Measurements from ENCODE around the gene MKX.
A peak's percentile ranks its signal among the peaks of the same experiment; 100 is the strongest.

The MKX gene

GRCh38 chr10:27752673-27753237, 7.1 kb upstream of the MKX start:
- Histone ChIP-seq H3K9ac (ENCODE audit: low read length) (no peak overlapping the region), H3K27me3 (ENCODE audit: control insufficient read depth, insufficient read depth, low read length) (peaks cover 5% of the 10 kb centered on the region), H3K4me3 (ENCODE audit: low read length) (no peak overlapping the region), H3K36me3 (ENCODE audit: control insufficient read depth, insufficient read depth, low read length) (no peaks in the 10 kb centered on the region), H3K4me1 (ENCODE audit: control insufficient read depth, insufficient read depth, low read length) (no peaks in the 10 kb centered on the region), H3K9me3 (ENCODE audit: control insufficient read depth, low read length) (no peaks in the 10 kb centered on the region)

GRCh38 chr10:27748601-27749000, 3.0 kb upstream of the MKX start:
- Histone ChIP-seq H3K9me3 (ENCODE audit: control insufficient read depth, low read length) (no peaks in the 10 kb centered on the region), H3K4me1 (ENCODE audit: control insufficient read depth, insufficient read depth, low read length) (peaks cover 25% of the 10 kb centered on the region), H3K36me3 (ENCODE audit: control insufficient read depth, insufficient read depth, low read length) (no peaks in the 10 kb centered on the region), H3K4me3 (ENCODE audit: low read length) (no peak overlapping the region), H3K9ac (ENCODE audit: low read length) (no peak overlapping the region), H3K27me3 (ENCODE audit: control insufficient read depth, insufficient read depth, low read length) (peaks cover 43% of the 10 kb centered on the region)

GRCh38 chr10:27747096-27747451, 1.5 kb upstream of the MKX start:
- Histone ChIP-seq H3K9ac (ENCODE audit: low read length) (no peak overlapping the region), H3K9me3 (ENCODE audit: control insufficient read depth, low read length) (no peaks in the 10 kb centered on the region), H3K4me3 (ENCODE audit: low read length) (no peak overlapping the region), H3K4me1 (ENCODE audit: control insufficient read depth, insufficient read depth, low read length) (peaks cover 27% of the 10 kb centered on the region), H3K27me3 (ENCODE audit: control insufficient read depth, insufficient read depth, low read length) (peaks cover 59% of the 10 kb centered on the region), H3K36me3 (ENCODE audit: control insufficient read depth, insufficient read depth, low read length) (no peaks in the 10 kb centered on the region)

- no peak overlapping the region for H3K9ac ChIP-seq (ENCODE audit: low read length)
- no peaks in the 10 kb centered on the region for H3K9me3 ChIP-seq (ENCODE audit: control insufficient read depth, low read length)
- peaks cover 32% of the 10 kb centered on the region for H3K4me1 ChIP-seq (ENCODE audit: control insufficient read depth, insufficient read depth, low read length)
- no peaks in the 10 kb centered on the region for H3K36me3 ChIP-seq (ENCODE audit: control insufficient read depth, insufficient read depth, low read length)
- peaks cover 64% of the 10 kb centered on the region for H3K27me3 ChIP-seq (ENCODE audit: control insufficient read depth, insufficient read depth, low read length)
- H3K4me3 ChIP-seq (ENCODE audit: low read length): peak overlapping the region; percentile 14
Observed at GRCh38 chr10:27746397-27747095, 927 bp upstream of the MKX start.

- Histone ChIP-seq H3K4me3 (ENCODE audit: low read length) (peak overlapping the region; percentile 63), H3K9me3 (ENCODE audit: control insufficient read depth, low read length) (no peaks in the 10 kb centered on the region), H3K9ac (ENCODE audit: low read length) (no peak overlapping the region), H3K27me3 (ENCODE audit: control insufficient read depth, insufficient read depth, low read length) (peaks cover 78% of the 10 kb centered on the region), H3K36me3 (ENCODE audit: control insufficient read depth, insufficient read depth, low read length) (no peaks in the 10 kb centered on the region), H3K4me1 (ENCODE audit: control insufficient read depth, insufficient read depth, low read length) (peaks cover 35% of the 10 kb centered on the region)
Observed at GRCh38 chr10:27744802-27745731, 552 bp downstream of the MKX start.

GRCh38 chr10:27743877-27744801, 1.5 kb downstream of the MKX start:
- H3K4me1 ChIP-seq (ENCODE audit: control insufficient read depth, insufficient read depth, low read length): peaks cover 35% of the 10 kb centered on the region
- peak overlapping the region; percentile 63 for H3K4me3 ChIP-seq (ENCODE audit: low read length)
- H3K36me3 ChIP-seq (ENCODE audit: control insufficient read depth, insufficient read depth, low read length): no peaks in the 10 kb centered on the region
- peak overlapping the region; percentile 43 for H3K9ac ChIP-seq (ENCODE audit: low read length)
- no peaks in the 10 kb centered on the region for H3K9me3 ChIP-seq (ENCODE audit: control insufficient read depth, low read length)
- H3K27me3 ChIP-seq (ENCODE audit: control insufficient read depth, insufficient read depth, low read length): peaks cover 79% of the 10 kb centered on the region

- Histone ChIP-seq H3K27me3 (ENCODE audit: control insufficient read depth, insufficient read depth, low read length) (peaks cover 78% of the 10 kb centered on the region), H3K9ac (ENCODE audit: low read length) (peak overlapping the region; percentile 64), H3K4me1 (ENCODE audit: control insufficient read depth, insufficient read depth, low read length) (peaks cover 35% of the 10 kb centered on the region), H3K4me3 (ENCODE audit: low read length) (peak overlapping the region; percentile 63), H3K36me3 (ENCODE audit: control insufficient read depth, insufficient read depth, low read length) (no peaks in the 10 kb centered on the region), H3K9me3 (ENCODE audit: control insufficient read depth, low read length) (no peaks in the 10 kb centered on the region)
Observed at GRCh38 chr10:27743012-27743876, 2.4 kb downstream of the MKX start.

GRCh38 chr10:27742195-27743011, 3.2 kb downstream of the MKX start:
- no peaks in the 10 kb centered on the region for H3K36me3 ChIP-seq (ENCODE audit: control insufficient read depth, insufficient read depth, low read length)
- H3K9ac ChIP-seq (ENCODE audit: low read length): peak overlapping the region; percentile 64
- peaks cover 35% of the 10 kb centered on the region for H3K4me1 ChIP-seq (ENCODE audit: control insufficient read depth, insufficient read depth, low read length)
- H3K9me3 ChIP-seq (ENCODE audit: control insufficient read depth, low read length): no peaks in the 10 kb centered on the region
- H3K27me3 ChIP-seq (ENCODE audit: control insufficient read depth, insufficient read depth, low read length): peaks cover 73% of the 10 kb centered on the region
- peak overlapping the region; percentile 63 for H3K4me3 ChIP-seq (ENCODE audit: low read length)

GRCh38 chr10:27741173-27742091, 4.2 kb downstream of the MKX start:
- Histone ChIP-seq H3K4me1 (ENCODE audit: control insufficient read depth, insufficient read depth, low read length) (peaks cover 33% of the 10 kb centered on the region), H3K9me3 (ENCODE audit: control insufficient read depth, low read length) (no peaks in the 10 kb centered on the region), H3K27me3 (ENCODE audit: control insufficient read depth, insufficient read depth, low read length) (peaks cover 64% of the 10 kb centered on the region), H3K9ac (ENCODE audit: low read length) (peak overlapping the region; percentile 64), H3K36me3 (ENCODE audit: control insufficient read depth, insufficient read depth, low read length) (no peaks in the 10 kb centered on the region), H3K4me3 (ENCODE audit: low read length) (no peak overlapping the region)

GRCh38 chr10:27736396-27736795, 9.2 kb downstream of the MKX start:
- H3K4me3 ChIP-seq (ENCODE audit: low read length): no peak overlapping the region
- H3K4me1 ChIP-seq (ENCODE audit: control insufficient read depth, insufficient read depth, low read length): peaks cover 2% of the 10 kb centered on the region
- H3K27me3 ChIP-seq (ENCODE audit: control insufficient read depth, insufficient read depth, low read length): peaks cover 18% of the 10 kb centered on the region
- H3K9me3 ChIP-seq (ENCODE audit: control insufficient read depth, low read length): no peaks in the 10 kb centered on the region
- H3K9ac ChIP-seq (ENCODE audit: low read length): no peak overlapping the region
- H3K36me3 ChIP-seq (ENCODE audit: control insufficient read depth, insufficient read depth, low read length): no peaks in the 10 kb centered on the region

Data from mucosa of stomach (tissue), 1 donor.